DLD1 (cell line): ENCODE results near the gene ATOX1.
"Not testable (repeated sequence)": the region's sequence is repeated elsewhere in the genome, so short reads cannot be mapped to it uniquely, and the experiment has no call there.

Experiments
- in situ Hi-C: cut with HindIII; loops from 2 replicates; pipeline ENCODE4 v1.10.0; 2017; ENCODE audit warnings: low sequenced_read_pairs

Gene ATOX1

DNA sequence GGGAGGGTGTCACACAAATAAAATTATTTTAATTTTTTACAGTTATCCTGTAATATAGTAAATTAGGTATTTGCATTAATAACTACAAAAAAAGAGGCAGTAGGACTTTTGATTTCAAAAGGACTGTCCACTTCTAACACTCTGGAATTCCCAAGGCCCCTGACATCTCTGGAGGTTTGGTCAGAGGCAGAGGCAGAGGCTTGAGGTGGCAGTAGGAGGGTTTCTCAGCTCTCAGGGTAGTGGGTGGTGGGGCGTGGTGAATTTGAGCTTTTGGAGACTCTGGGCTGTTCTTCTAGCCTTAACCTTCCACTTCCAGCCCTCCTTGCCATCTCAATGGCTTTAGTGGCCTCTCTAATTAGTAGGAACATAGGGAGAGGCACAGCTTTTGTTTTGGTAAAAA is 22.8 kb downstream of the ATOX1 start:
- in situ Hi-C loops, result no loop called here

DNA sequence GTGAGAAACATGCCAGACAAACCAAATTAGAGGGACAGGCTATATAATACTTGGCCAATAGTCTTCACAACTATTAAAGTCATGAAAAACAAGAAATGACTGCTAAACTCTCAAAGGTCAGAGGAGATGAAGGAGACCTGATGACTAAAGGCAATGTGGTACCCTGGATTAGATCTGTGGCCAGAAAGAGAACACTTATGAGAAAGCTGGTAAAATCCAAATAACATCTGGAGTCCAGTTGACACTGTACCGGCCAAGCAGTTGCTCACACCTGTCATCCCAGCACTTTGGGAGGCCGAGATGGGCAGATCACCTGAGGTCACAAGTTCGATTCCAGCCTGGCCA is 24.4 kb downstream of the ATOX1 start:
- in situ Hi-C loops, result no loop called here

DNA sequence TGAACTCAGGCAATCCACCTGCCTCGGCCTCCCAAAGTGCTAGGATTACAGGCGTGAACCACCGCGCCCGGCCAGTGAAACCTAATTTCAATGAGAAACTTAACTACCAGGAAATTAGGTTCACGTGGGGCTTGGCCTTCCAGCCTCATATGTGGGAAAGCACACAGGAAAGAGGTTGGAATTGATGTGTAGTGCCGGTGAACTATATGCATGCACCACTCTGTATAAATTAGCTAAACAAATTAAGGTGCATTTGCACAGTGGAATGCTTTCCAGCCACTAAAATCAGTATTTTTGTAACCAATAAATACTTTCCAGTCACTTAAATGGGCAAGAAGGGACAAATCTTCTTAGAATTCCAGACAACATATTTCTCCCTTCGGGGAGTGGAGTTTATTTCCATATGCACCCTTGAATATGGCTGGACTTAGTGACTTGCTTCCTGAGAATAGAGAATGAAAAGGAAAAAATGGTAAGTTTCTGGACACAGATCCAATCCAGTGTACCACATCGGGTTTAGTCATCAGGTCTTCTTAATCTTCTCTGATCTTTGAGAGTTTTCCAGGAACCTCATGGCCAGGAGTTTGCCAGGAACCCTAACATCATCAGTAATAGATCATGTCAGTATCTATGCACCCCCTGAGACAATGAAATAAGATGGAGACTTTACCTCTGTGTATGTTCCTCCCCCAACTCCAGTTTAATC is 24.9 kb downstream of the ATOX1 start:
- in situ Hi-C loops, result no loop called here

GRCh38 chr5:151730381-151730780 is 28.1 kb downstream of the ATOX1 start:
- in situ Hi-C loops, result no loop called here

GRCh38 chr5:151729597-151729996 is 28.8 kb downstream of the ATOX1 start:
- in situ Hi-C loops, result not testable (repeated sequence)

DNA sequence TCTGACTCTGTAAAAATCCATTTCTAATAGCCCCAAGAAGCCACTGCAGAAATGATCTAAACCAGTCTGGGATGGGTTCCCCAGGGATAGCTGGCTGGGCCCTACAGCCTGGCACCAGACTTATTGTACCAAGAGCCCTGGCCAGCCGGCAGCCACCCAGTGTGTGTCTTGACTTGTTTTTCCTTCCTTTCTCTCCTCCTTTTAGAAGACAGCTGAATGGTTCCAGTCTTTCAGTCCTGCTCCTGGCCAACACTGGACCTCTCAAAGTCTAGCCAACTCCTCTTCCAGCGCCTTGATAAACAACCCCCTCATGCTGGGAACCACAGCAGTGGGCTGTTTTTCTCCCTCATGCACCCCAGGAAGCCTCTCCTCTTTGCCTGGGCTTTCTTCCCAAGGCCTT is 34.1 kb downstream of the ATOX1 start:
- in situ Hi-C loops, result no loop called here

- in situ Hi-C loops, result no loop called here
Observed at GRCh38 chr5:151722546-151722945, 35.9 kb downstream of the ATOX1 start.

GRCh38 chr5:151721812-151722391 is 36.5 kb downstream of the ATOX1 start:
- in situ Hi-C loops, result no loop called here

GRCh38 chr5:151721087-151721646 is 37.3 kb downstream of the ATOX1 start:
- in situ Hi-C loops, result no loop called here

DNA sequence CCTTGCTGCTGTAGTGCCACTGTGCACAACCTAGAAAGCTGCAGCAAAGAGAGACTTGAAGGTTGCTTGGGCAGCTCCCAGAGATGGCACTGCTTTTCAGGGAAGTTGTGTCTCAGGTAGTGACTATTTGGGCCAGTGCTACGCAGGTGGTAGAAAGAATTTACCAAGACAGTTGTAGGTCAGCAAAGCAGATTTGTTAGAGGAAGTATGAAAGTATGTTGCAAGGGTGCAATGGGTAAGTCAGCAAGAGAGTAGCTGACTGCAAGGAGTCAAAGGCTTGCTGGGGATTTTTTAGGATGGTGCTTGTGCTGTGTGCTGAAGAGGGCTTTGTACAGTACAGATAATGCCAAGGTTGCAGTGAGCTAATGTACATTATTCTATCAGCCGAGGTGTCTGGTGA is 38.2 kb downstream of the ATOX1 start:
- in situ Hi-C loops, result no loop called here

DNA sequence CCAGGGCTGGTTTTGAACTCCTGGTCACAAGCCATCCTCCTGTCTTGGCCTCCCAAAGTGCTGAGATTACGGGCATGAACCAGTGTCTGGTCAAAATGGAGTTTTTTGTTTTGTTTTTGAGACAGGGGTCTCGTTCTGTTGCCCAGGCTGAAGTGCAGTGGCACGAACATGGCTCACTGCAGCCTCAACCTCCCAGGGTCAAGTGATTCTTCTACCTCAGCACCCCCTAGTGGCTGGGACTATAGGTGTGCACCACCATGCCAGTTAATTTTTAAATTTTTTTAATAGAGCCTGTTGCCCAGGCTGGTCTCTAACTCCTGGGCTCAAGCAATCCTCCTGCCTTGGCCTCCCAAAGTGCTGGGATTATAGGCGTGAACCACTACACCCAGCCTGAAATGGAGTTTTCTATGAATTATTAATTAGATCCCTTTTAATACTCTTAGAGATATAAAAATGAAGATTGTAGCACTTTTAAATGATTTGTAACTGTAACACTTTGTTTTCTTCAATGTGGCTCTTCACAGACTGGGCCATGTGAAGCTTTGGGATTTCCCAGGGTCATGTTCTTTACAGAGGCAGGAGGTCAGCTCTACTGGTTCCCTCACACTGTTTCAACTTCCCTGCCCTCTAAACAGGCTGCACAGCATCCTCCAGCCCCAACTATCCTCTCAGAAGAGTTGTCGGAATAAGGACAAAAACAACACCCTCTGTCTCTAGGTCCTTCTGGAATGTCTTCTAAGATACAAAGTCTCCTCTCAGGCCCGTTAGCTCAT is 39.0 kb downstream of the ATOX1 start:
- in situ Hi-C loops, result no loop called here

- in situ Hi-C loops, result no loop called here
Observed at GRCh38 chr5:151718646-151719045, 39.8 kb downstream of the ATOX1 start.

- in situ Hi-C loops, result no loop called here
Observed at GRCh38 chr5:151718153-151718552, 40.3 kb downstream of the ATOX1 start.

DNA sequence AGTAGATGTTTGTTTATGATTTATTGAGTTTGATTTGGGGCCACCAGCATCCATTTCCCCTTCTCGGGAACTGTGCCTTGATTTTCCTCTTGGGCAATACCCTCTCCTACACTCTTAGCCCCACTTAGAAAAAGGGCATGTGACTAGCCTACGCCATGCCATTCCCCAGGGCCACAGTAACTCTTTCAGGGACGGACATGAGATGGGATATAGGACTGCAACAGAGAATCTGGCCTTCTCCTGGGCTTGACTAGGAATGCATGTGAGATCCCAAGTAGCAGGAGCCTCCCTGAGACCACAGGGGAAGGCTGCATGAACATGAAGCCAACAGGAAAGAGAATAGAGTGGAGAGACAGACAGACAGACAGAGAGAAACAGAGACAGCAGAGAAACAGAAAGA is 41.0 kb downstream of the ATOX1 start:
- in situ Hi-C loops, result no loop called here

DNA sequence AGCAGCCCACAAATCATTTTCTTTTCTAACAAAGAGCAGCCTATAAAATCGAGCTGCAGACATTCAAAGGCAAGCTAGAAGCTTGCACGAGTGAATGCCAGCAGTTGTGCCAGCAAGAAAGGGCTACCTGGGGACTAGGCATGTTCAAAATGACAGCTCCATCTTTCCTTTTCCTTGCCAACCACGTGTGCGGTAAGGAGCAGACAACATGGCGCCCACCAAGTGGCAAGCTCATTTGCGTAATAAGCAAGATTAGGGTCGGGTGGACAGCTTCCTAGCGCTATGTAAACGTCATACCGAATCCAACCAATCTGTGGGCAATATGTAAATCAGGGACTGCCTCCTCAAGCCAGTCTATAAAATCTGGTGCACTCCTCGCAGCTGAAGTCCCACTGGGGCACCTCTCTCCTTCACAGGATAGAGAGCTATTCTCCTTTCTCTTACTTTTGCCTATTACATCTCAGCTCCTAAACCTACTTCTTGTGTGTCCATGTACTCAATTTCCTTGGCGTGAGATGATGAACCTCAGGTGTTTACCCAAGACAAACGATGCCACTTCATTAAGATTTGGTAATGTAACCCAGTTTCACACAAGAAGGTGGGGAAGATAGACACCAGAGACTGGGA is 49.2 kb downstream of the ATOX1 start:
- in situ Hi-C loops, result no loop called here

DNA sequence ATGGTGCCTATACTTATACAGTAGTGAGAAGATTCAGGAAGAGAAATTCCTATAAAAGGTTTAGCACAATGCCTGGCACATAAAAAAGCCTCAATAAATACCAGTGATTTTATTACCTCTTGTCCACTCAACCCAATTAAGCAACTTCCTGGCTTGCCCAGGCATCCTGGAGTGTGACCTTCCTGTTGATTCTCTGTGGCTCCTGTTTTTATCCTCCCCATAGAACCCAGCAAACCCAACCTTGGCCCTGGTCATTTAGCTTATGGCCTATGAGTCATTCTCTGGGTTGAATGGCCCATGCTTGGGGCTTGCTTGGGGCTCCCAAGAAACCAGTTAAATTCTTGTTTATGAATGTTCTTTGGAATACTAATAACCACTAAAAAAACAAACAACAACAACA is 50.3 kb downstream of the ATOX1 start:
- in situ Hi-C loops, result no loop called here

DNA sequence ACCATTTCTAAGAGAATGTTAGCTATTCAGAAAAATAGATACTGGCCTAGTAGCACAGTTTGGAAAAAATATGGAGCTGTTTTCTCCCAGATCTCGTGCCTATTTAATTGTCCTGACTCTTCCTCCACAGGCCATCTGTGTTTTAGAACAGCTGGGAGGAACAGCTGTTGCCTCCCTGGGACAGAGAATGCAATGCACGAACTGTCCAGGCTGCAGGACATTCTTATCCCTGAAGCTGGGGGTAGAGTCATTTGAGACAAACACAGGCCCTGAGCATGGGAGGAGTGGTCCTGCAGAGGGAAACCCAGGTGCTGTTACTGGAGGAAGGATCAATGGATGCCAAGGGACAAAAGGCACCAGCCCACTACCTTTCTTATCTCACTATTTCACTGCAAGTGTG is 50.9 kb downstream of the ATOX1 start:
- in situ Hi-C loops, result no loop called here

GRCh38 chr5:151706906-151707305 is 51.5 kb downstream of the ATOX1 start:
- in situ Hi-C loops, result no loop called here

DNA sequence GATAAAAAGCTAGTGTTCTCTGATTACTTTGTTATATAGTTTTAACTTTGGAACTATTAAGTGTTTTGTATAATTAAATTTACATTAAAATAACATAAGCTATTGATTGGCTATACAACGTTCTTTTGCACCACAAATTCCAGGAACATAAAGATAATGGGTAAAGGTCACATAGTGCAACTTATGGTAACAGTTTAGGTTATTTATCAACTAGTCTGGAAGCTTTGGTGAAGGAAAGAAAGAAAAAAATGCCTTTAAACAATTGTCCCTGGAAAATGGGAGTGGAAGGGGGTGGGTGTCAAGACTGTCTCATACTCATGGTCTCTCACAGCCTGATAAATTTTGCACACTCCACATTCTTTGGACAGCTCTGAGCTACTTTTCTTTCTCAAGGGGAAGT is 54.7 kb downstream of the ATOX1 start:
- in situ Hi-C loops, result no loop called here

- in situ Hi-C loops, result no loop called here
Observed at GRCh38 chr5:151703227-151703626, 55.2 kb downstream of the ATOX1 start.

- in situ Hi-C loops, result no loop called here
Observed at GRCh38 chr5:151700820-151701219, 57.6 kb downstream of the ATOX1 start.

DNA sequence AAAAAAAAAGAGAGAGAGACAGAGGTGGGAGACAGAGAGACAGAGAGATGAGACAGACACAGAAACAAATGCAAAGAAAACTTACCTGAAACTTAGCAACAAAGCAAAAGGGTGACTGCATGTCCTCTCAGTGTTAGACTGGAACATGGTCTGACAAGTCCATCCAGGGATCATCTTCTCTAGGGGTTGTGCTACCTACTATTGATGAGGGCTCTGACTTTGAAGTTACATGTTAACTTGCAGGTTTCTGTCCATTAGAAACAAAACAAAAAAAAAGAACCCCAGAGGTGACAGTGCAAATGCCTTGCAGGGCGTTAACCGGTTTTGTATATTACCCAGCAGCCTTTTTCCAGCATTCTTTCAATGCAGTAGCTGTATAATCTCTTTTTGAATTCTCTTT is 58.1 kb downstream of the ATOX1 start:
- in situ Hi-C loops, result no loop called here
